NT2/D1 (cell line): ENCODE measurements around the gene ACRBP.

Experiments used
- SUZ12 ChIP-seq: IDR thresholded peaks from 2 replicates; pipeline ENCODE4 v1.6.1; 2011; ENCODE audit not compliant: insufficient read length, insufficient read depth; ENCODE audit errors: extremely low read depth
- YY1 ChIP-seq: IDR thresholded peaks from 2 replicates; pipeline ENCODE4 v1.6.1; 2011; ENCODE audit not compliant: insufficient read length, insufficient read depth
- ZNF274 ChIP-seq: IDR thresholded peaks from 2 replicates; pipeline ENCODE4 v1.6.1; 2011; ENCODE audit warnings: mild to moderate bottlenecking, low read depth, low read length

DNA sequence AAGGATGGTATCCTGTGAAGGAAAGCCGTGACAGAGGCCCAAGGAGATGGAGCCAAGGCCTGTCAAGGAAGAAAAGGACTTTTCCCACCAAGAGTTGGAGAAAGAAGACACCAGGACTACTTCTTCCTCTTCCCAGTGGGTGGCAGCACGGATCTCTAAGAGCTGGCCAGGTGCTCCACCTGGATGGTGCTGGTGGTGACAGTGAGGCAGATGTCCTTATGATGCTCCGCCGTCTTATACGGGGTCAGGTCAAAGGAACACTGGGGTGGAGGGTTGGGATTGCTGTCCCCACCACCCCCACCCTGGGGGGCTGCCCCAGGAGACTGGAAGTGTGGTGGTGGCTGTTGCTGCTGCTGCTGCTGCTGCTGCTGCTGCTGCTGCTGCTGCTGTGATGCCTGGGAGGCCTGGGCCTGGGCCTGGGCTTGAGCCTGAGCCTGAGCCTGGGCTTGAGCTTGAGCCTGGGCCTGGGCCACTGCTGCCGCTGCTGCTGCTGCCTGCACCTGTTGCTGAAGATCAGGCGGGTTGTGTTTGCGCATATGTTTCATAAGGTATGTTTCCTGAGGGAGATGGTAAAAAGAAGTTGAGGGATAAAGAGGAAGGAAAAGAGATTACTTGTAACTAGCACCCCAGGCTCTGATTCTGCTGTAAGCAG, 20.5 kb upstream of the ACRBP start:
- TF ChIP-seq ZNF274 (no peak), YY1 (no peak), SUZ12 (no peak)
